PC-3 (cell line): ENCODE results near the gene SPEN. TPM values are rescaled to one million over a fixed set of nuclear protein-coding genes. Genes with fewer than 3 reads are reported as not detected.

ENCODE experiments used
- ATAC-seq: fragments of 200-7000 bp; cut with Tn5 transposase; 2 replicates; pipeline ENCODE4 v1.9.1; 2020; ENCODE audit warnings: mild to moderate bottlenecking, moderate library complexity
- BruUV-seq: library from RNA; stranded (reverse); fragments of 400-500 nt; replicated peaks from 2 replicates; lab custom pipeline; 2021; lab: Mats Ljungman, UMichigan
- CTCF ChIA-PET: fragments of 300-600 bp; sonication (Branson Sonifier 250); formaldehyde crosslinking; loops from one replicate; lab custom pipeline; 2022; ENCODE audit warnings: antibody characterized with exemption; lab: Charles Lee
- POLR2A ChIA-PET: fragments of 300-600 bp; sonication (Branson Sonifier 250); formaldehyde crosslinking; loops from one replicate; lab custom pipeline; 2022; ENCODE audit warnings: antibody characterized with exemption; ENCODE audit not compliant: unreplicated experiment; lab: Charles Lee
- DNase-seq: peaks from one replicate; pipeline ENCODE4 v3.0.0-alpha.2; 2015
- H2AFZ ChIP-seq: fragments of 300-600 bp; sonication (generic); 2 replicates; pipeline ENCODE4 v1.6.0; 2016; ENCODE audit warnings: antibody characterized with exemption, low read length
- H3F3A ChIP-seq: fragments of 300-600 bp; sonication (generic); one replicate; pipeline ENCODE4 v1.6.0; 2017; ENCODE audit warnings: antibody characterized with exemption, low read length, control low read depth, mild to moderate bottlenecking; ENCODE audit not compliant: unreplicated experiment
- H3K27ac ChIP-seq: fragments of 300-600 bp; sonication (generic); 2 replicates; pipeline ENCODE4 v1.5.1; 2016; ENCODE audit warnings: mild to moderate bottlenecking, low read length
- H3K27me3 ChIP-seq: fragments of 300-600 bp; sonication (generic); 2 replicates; pipeline ENCODE4 v1.6.1; 2016; ENCODE audit warnings: low read length, mixed read lengths
- H3K36me3 ChIP-seq: fragments of 300-600 bp; sonication (generic); 2 replicates; pipeline ENCODE4 v1.6.1; 2016; ENCODE audit warnings: low read depth, mixed run types, low read length, mixed read lengths
- H3K4me1 ChIP-seq: fragments of 300-600 bp; sonication (generic); 2 replicates; pipeline ENCODE4 v1.5.1; 2016; ENCODE audit warnings: low read length; ENCODE audit not compliant: insufficient read depth
- H3K4me2 ChIP-seq: fragments of 300-600 bp; sonication (generic); 2 replicates; pipeline ENCODE4 v1.6.0; 2016; ENCODE audit warnings: low read length
- H3K4me3 ChIP-seq: fragments of 300-600 bp; sonication (generic); 2 replicates; pipeline ENCODE4 v1.5.1; 2016; ENCODE audit warnings: mild to moderate bottlenecking, low read length, mixed read lengths
- H3K79me2 ChIP-seq: fragments of 300-600 bp; sonication (generic); 2 replicates; pipeline ENCODE4 v1.6.1; 2017; ENCODE audit warnings: low read length, mixed read lengths
- H3K9ac ChIP-seq: fragments of 300-600 bp; sonication (generic); 2 replicates; pipeline ENCODE4 v1.6.0; 2016; ENCODE audit warnings: mild to moderate bottlenecking, low read length
- H3K9me2 ChIP-seq: fragments of 300-600 bp; sonication (generic); replicated peaks from 2 replicates; pipeline ENCODE4 v1.6.1; 2016; ENCODE audit warnings: mixed run types, low read length, mixed read lengths
- H3K9me3 ChIP-seq: fragments of 300-600 bp; sonication (generic); 2 replicates; pipeline ENCODE4 v1.6.1; 2016; ENCODE audit warnings: low read length, mixed read lengths
- H4K20me1 ChIP-seq: fragments of 300-600 bp; sonication (generic); 2 replicates; pipeline ENCODE4 v1.6.1; 2016; ENCODE audit warnings: low read length, mixed read lengths
- CTCF ChIP-seq: fragments of 300-600 bp; sonication (generic); conservative IDR thresholded peaks from 2 replicates; pipeline ENCODE4 v1.5.1; 2017; ENCODE audit warnings: antibody characterized with exemption, low read depth, mild to moderate bottlenecking, low read length
- EZH2 ChIP-seq: fragments of 300-600 bp; sonication (generic); IDR thresholded peaks from one replicate; pipeline ENCODE4 v1.6.1; 2017; ENCODE audit warnings: antibody characterized with exemption, mild to moderate bottlenecking, low read length; ENCODE audit not compliant: unreplicated experiment
- EZH2phosphoT487 ChIP-seq: fragments of 300-600 bp; sonication (generic); IDR thresholded peaks from 2 replicates; pipeline ENCODE4 v1.6.1; 2018; ENCODE audit warnings: mild to moderate bottlenecking, antibody characterized with exemption, low read length, borderline replicate concordance
- intact Hi-C: fragments of 100-400 bp; cut with micrococcal nuclease; formaldehyde crosslinking; loops from 2 replicates; pipeline ENCODE4 v1.9.0; 2023
- total RNA-seq: library from RNA; depleted of rRNA; stranded (reverse); fragments of >200 nt; gene quantifications from 2 replicates; pipeline ENCODE4 v1.2.3, GENCODE V29; 2014

Gene SPEN
- total RNA-seq, 1 experiment from 2014 or later, result 26.7 TPM

GRCh38 chr1:15966081-15966955 is 118.8 kb downstream of the SPEN start:
- ATAC-seq, result no peak
- no peak for DNase-seq
- no peak overlapping the region for H3K4me3 ChIP-seq
- peaks cover 24% of the 10 kb centered on the region for H3K36me3 ChIP-seq
- no peak overlapping the region for H3K9ac ChIP-seq
- no peak overlapping the region for H3K4me2 ChIP-seq
- H3K27me3 ChIP-seq, result no peaks in the 10 kb centered on the region
- no peaks in the 10 kb centered on the region; the same call in 1 of the 2 replicates for H4K20me1 ChIP-seq
- TF ChIP-seq CTCF (no peak), EZH2phosphoT487 (no peak), EZH2 (no peak)
- no peaks in the 10 kb centered on the region for H3K9me2 ChIP-seq
- intact Hi-C loops, result no loop called here
- no peak overlapping the region for H2AFZ ChIP-seq
- H3K9me3 ChIP-seq, result no peaks in the 10 kb centered on the region
- ChIA-PET CTCF (no interaction called here), POLR2A (no interaction called here)
- BruUV-seq, result no TSS peak
- H3K79me2 ChIP-seq, result peaks cover 65% of the 10 kb centered on the region
- no peaks in the 10 kb centered on the region for H3F3A ChIP-seq
- H3K4me1 ChIP-seq, result peaks cover 11% of the 10 kb centered on the region
- H3K27ac ChIP-seq, result no peak overlapping the region

GRCh38 chr1:15966956-15967344 is 119.4 kb downstream of the SPEN start:
- Histone ChIP-seq H3K36me3 (peaks cover 24% of the 10 kb centered on the region), H3K9me2 (no peaks in the 10 kb centered on the region), H3K27ac (no peak overlapping the region), H3K79me2 (peaks cover 64% of the 10 kb centered on the region), H3K4me3 (no peak overlapping the region), H3K27me3 (no peaks in the 10 kb centered on the region), H3K9me3 (no peaks in the 10 kb centered on the region), H3K4me1 (peaks cover 11% of the 10 kb centered on the region), H4K20me1 (no peaks in the 10 kb centered on the region), H3F3A (no peaks in the 10 kb centered on the region), H2AFZ (no peak overlapping the region), H3K4me2 (no peak overlapping the region), H3K9ac (no peak overlapping the region)
- ATAC-seq, result no peak
- no TSS peak for BruUV-seq
- ChIA-PET CTCF (no interaction called here), POLR2A (no interaction called here)
- intact Hi-C loops, result no loop called here
- no peak for TF ChIP-seq EZH2phosphoT487
- TF ChIP-seq EZH2, result no peak
- no peak for TF ChIP-seq CTCF
- no peak for DNase-seq

- DNase-seq, result no peak
- Histone ChIP-seq H3K4me3 (no peak overlapping the region), H3K27me3 (no peaks in the 10 kb centered on the region), H3K79me2 (peaks cover 67% of the 10 kb centered on the region), H3F3A (no peaks in the 10 kb centered on the region), H2AFZ (no peak overlapping the region), H3K36me3 (peaks cover 30% of the 10 kb centered on the region), H3K9ac (no peak overlapping the region), H3K4me1 (peaks cover 11% of the 10 kb centered on the region), H3K4me2 (no peak overlapping the region), H3K9me2 (no peaks in the 10 kb centered on the region), H3K9me3 (no peaks in the 10 kb centered on the region), H4K20me1 (no peaks in the 10 kb centered on the region), H3K27ac (no peak overlapping the region)
- POLR2A ChIA-PET, result no interaction called here
- intact Hi-C loops, result no loop called here
- TF ChIP-seq CTCF, result no peak
- TF ChIP-seq EZH2phosphoT487, result no peak
- TF ChIP-seq EZH2, result no peak
- ATAC-seq, result no peak
- CTCF ChIA-PET, result no interaction called here
- BruUV-seq, result no TSS peak
These were observed 120.7 kb downstream of the SPEN start for GRCh38 chr1:15968172-15968571.
